ENCODE results near the gene UST.

GRCh38 chr6:148891405-148891783 is 144.6 kb downstream of the UST start:
- TF ChIP-seq CTCF (IDR thresholded peaks at IDR 0.05; ENCODE audit: insufficient read depth, low read length, poor library complexity, severe bottlenecking) (no peak), EZH2phosphoT487 (conservative IDR thresholded peaks at IDR 0.05; ENCODE audit: low read length) (no peak)

Measured in SU-DHL-6 (cell line).